Activated naive CD4-positive, alpha-beta T cell treated with anti-CD3 and anti-CD28 coated beads, Interleukin-2, amount 50 U/mL, for 16 hours (primary cell): ENCODE results near the gene RPTOR.

ENCODE experiments used
- DNase-seq: peaks from one replicate; pipeline ENCODE4 v3.0.0-alpha.2; 2020

RPTOR gene

GRCh38 chr17:80998118-80998747 lies 453.6 kb downstream of the RPTOR start:
- no peak for DNase-seq

GRCh38 chr17:80998748-80999535 lies 454.3 kb downstream of the RPTOR start:
- DNase-seq = no peak

- no peak for DNase-seq
Measured at GRCh38 chr17:80999536-81000333, 455.1 kb downstream of the RPTOR start.

- no peak for DNase-seq
Measured at GRCh38 chr17:81000334-81000630, 455.6 kb downstream of the RPTOR start.

- DNase-seq = no peak
Measured at GRCh38 chr17:81000631-81001357, 456.2 kb downstream of the RPTOR start.

GRCh38 chr17:81002013-81002384 lies 457.4 kb downstream of the RPTOR start:
- DNase-seq = no peak

GRCh38 chr17:81002409-81003361 lies 458.0 kb downstream of the RPTOR start:
- no peak for DNase-seq

- no peak for DNase-seq
Measured at GRCh38 chr17:81003711-81004475, 459.3 kb downstream of the RPTOR start.

- DNase-seq = no peak
Measured at GRCh38 chr17:81006891-81007290, 462.3 kb downstream of the RPTOR start.

GRCh38 chr17:81008140-81008539 lies 463.5 kb downstream of the RPTOR start:
- no peak for DNase-seq

GRCh38 chr17:81009136-81009535 lies 464.5 kb downstream of the RPTOR start:
- no peak for DNase-seq

- no peak for DNase-seq
Measured at GRCh38 chr17:81010935-81011334, 466.3 kb downstream of the RPTOR start.

GRCh38 chr17:81011951-81012350 lies 467.3 kb downstream of the RPTOR start:
- no peak for DNase-seq

- DNase-seq = no peak
Measured at GRCh38 chr17:81012574-81013447, 468.2 kb downstream of the RPTOR start.

- DNase-seq = no peak
Measured at GRCh38 chr17:81013642-81014041, 469.0 kb downstream of the RPTOR start.

GRCh38 chr17:81015136-81015535 lies 470.5 kb downstream of the RPTOR start:
- DNase-seq = no peak
